HEK293 (cell line): Measurements from ENCODE around the gene APOH.
A peak's percentile ranks its signal among the peaks of the same experiment; 100 is the strongest.

Experiments used
- IKZF3 ChIP-seq: fragments of 450-650 bp; IDR thresholded peaks from 2 replicates; pipeline ENCODE4 v1.5.0; 2018; ENCODE audit warnings: missing biosample characterization, mild to moderate bottlenecking, missing genetic modification characterization, moderate library complexity
- OSR2 ChIP-seq: fragments of 450-650 bp; formaldehyde crosslinking; IDR thresholded peaks from 2 replicates; pipeline ENCODE4 v1.5.1; 2016; ENCODE audit warnings: missing biosample characterization, missing genetic modification characterization
- PRDM2 ChIP-seq: fragments of 450-650 bp; formaldehyde crosslinking; IDR thresholded peaks from 2 replicates; pipeline ENCODE4 v1.5.1; 2016; ENCODE audit warnings: missing biosample characterization, missing genetic modification characterization, borderline replicate concordance
- RBAK ChIP-seq: fragments of 450-650 bp; formaldehyde crosslinking; IDR thresholded peaks from 2 replicates; pipeline ENCODE4 v1.5.1; 2016; ENCODE audit warnings: missing biosample characterization, missing genetic modification characterization
- TRIM28 ChIP-seq: IDR thresholded peaks from 2 replicates; pipeline ENCODE4 v1.6.1; 2011; ENCODE audit warnings: low read length, control low read depth, borderline replicate concordance
- ZBTB17 ChIP-seq: fragments of 450-650 bp; formaldehyde crosslinking; IDR thresholded peaks from 2 replicates; pipeline ENCODE4 v1.5.1; 2016; ENCODE audit warnings: missing biosample characterization, missing genetic modification characterization
- ZBTB44 ChIP-seq: fragments of 450-650 bp; IDR thresholded peaks from 2 replicates; pipeline ENCODE4 v1.5.1; 2018; ENCODE audit warnings: missing biosample characterization, mild to moderate bottlenecking, missing genetic modification characterization
- ZNF157 ChIP-seq: fragments of 450-650 bp; formaldehyde crosslinking; IDR thresholded peaks from 2 replicates; pipeline ENCODE4 v1.5.1; 2016; ENCODE audit warnings: missing biosample characterization, missing genetic modification characterization
- ZNF175 ChIP-seq: fragments of 450-650 bp; formaldehyde crosslinking; IDR thresholded peaks from 2 replicates; pipeline ENCODE4 v1.5.1; 2016; ENCODE audit warnings: missing biosample characterization, missing genetic modification characterization
- ZNF214 ChIP-seq: fragments of 450-650 bp; formaldehyde crosslinking; IDR thresholded peaks from 2 replicates; pipeline ENCODE4 v1.5.1; 2017; ENCODE audit warnings: missing biosample characterization, mild to moderate bottlenecking, missing genetic modification characterization, borderline replicate concordance
- ZNF324 ChIP-seq: fragments of 450-650 bp; formaldehyde crosslinking; IDR thresholded peaks from 2 replicates; pipeline ENCODE4 v1.5.1; 2016; ENCODE audit warnings: missing biosample characterization, missing genetic modification characterization
- ZNF335 ChIP-seq: fragments of 450-650 bp; formaldehyde crosslinking; conservative IDR thresholded peaks from 2 replicates; pipeline ENCODE4 v1.5.1; 2016; ENCODE audit warnings: missing biosample characterization, missing genetic modification characterization
- ZNF362 ChIP-seq: fragments of 450-650 bp; formaldehyde crosslinking; IDR thresholded peaks from 2 replicates; pipeline ENCODE4 v1.5.1; 2016; ENCODE audit warnings: missing biosample characterization, missing genetic modification characterization
- ZNF394 ChIP-seq: fragments of 450-650 bp; formaldehyde crosslinking; IDR thresholded peaks from 2 replicates; pipeline ENCODE4 v1.5.1; 2016; ENCODE audit warnings: missing biosample characterization, missing genetic modification characterization, mild to moderate bottlenecking, moderate library complexity, borderline replicate concordance
- ZNF560 ChIP-seq: fragments of 450-650 bp; formaldehyde crosslinking; IDR thresholded peaks from 2 replicates; pipeline ENCODE4 v1.5.1; 2017; ENCODE audit warnings: missing biosample characterization, missing genetic modification characterization, borderline replicate concordance
- ZNF776 ChIP-seq: fragments of 450-650 bp; formaldehyde crosslinking; IDR thresholded peaks from 2 replicates; pipeline ENCODE4 v1.5.0; 2017; ENCODE audit warnings: missing biosample characterization, missing genetic modification characterization, borderline replicate concordance
- ZNF777 ChIP-seq: fragments of 450-650 bp; formaldehyde crosslinking; IDR thresholded peaks from 2 replicates; pipeline ENCODE4 v1.5.1; 2017; ENCODE audit warnings: missing biosample characterization, missing genetic modification characterization, borderline replicate concordance
- ZSCAN23 ChIP-seq: fragments of 450-650 bp; formaldehyde crosslinking; IDR thresholded peaks from 2 replicates; pipeline ENCODE4 v1.5.1; 2016; ENCODE audit warnings: missing biosample characterization, missing genetic modification characterization
- ZSCAN4 ChIP-seq: fragments of 450-650 bp; formaldehyde crosslinking; IDR thresholded peaks from 2 replicates; pipeline ENCODE4 v1.5.1; 2017; ENCODE audit warnings: missing biosample characterization, missing genetic modification characterization

Gene APOH

GRCh38 chr17:66200685-66201092, 28.5 kb downstream of the APOH start (continued):
- no peak for TF ChIP-seq ZNF175 (tag by site-specific recombination)
- no peak for TF ChIP-seq ZNF214 (tag by site-specific recombination)
- TF ChIP-seq ZBTB17 (tag by site-specific recombination), result peak; percentile 58
- TF ChIP-seq ZNF324 (tag by site-specific recombination), result peak; percentile 84; the same call in 1 of the 2 replicates
- peak; percentile 35; the same call in 1 of the 2 replicates for TF ChIP-seq ZNF335 (tag by site-specific recombination)
- no peak for TF ChIP-seq ZNF560
- TF ChIP-seq RBAK (tag by site-specific recombination), result no peak
- TF ChIP-seq TRIM28, result peak; percentile 59; the same call in 1 of the 2 replicates
- TF ChIP-seq ZNF776 (tag by site-specific recombination), result no peak
- TF ChIP-seq ZBTB44, result no peak
- TF ChIP-seq ZNF157 (tag by site-specific recombination), result 0 out of 2 replicates have a peak, but pooled peaks have one; percentile 43
- TF ChIP-seq ZSCAN4 (tag by site-specific recombination), result peak; percentile 100
- no peak for TF ChIP-seq IKZF3 (tag by site-specific recombination)
- TF ChIP-seq ZNF777 (tag by site-specific recombination), result no peak
- no peak for TF ChIP-seq ZNF362
- no peak for TF ChIP-seq ZNF394 (tag by site-specific recombination)
- no peak for TF ChIP-seq ZSCAN23 (tag by site-specific recombination)
- no peak for TF ChIP-seq PRDM2 (tag by site-specific recombination)
- no peak for TF ChIP-seq OSR2 (tag by site-specific recombination)
